ENCODE data around the gene PITHD1.

PITHD1 gene

GRCh38 chr1:23790696-23791515 is 12.7 kb downstream of the PITHD1 start, which contains the start of gene LYPLA2:
TSS of gene LYPLA2 (plus strand) at chr1:23791145. CDS start at chr1:23792683, 1,538 bp downstream.
- Histone ChIP-seq H3K27ac (ENCODE audit: low read depth, low read length) (peak within 1 kb of the TSS; percentile 20), H3K79me1 (ENCODE audit: low read length) (peaks cover 3% of the 10 kb centered on the region), H2BK120ac (ENCODE audit: low read depth, low read length) (no peak within 1 kb of the TSS), H3K9ac (ENCODE audit: low read length) (peak within 1 kb of the TSS; percentile 78), H2BK15ac (replicated peaks; ENCODE audit: low read depth) (no peak within 1 kb of the TSS), H3K18ac (ENCODE audit: low read length) (peak within 1 kb of the TSS; percentile 29), H3K27me3 (ENCODE audit: insufficient read depth, low read length, poor library complexity) (no peaks in the 10 kb centered on the region), H3K79me2 (ENCODE audit: control insufficient read depth, insufficient read depth, low read length) (peaks cover 18% of the 10 kb centered on the region), H3K23ac (ENCODE audit: low read length) (no peak within 1 kb of the TSS), H3K4me2 (ENCODE audit: low read length) (peak within 1 kb of the TSS; percentile 90), H4K8ac (ENCODE audit: low read depth, low read length) (no peak within 1 kb of the TSS), H3K4me1 (ENCODE audit: control insufficient read depth, low read depth, low read length) (peaks cover 4% of the 10 kb centered on the region), H3K36me3 (ENCODE audit: control insufficient read depth, insufficient read depth, low read length) (peaks cover 5% of the 10 kb centered on the region), H2AK5ac (ENCODE audit: low read length) (no peak within 1 kb of the TSS), H3K56ac (ENCODE audit: low read length) (peak within 1 kb of the TSS; percentile 90), H3K4me3 (ENCODE audit: low read length) (peak within 1 kb of the TSS; percentile 85), H3K4ac (ENCODE audit: low read depth, low read length) (peak within 1 kb of the TSS; percentile 89), H2BK5ac (ENCODE audit: low read length) (no peak within 1 kb of the TSS), H4K5ac (ENCODE audit: low read length) (no peak within 1 kb of the TSS)
- WGBS (ENCODE audit: extremely low coverage, insufficient coverage, low lambda C conversion rate): no CpG with 5 or more reads among the region's 47 CpGs
- DNase-seq: peak; percentile 95

GRCh38 chr1:23791516-23792047 is 13.4 kb downstream of the PITHD1 start:
- H4K5ac ChIP-seq (ENCODE audit: low read length): no peak overlapping the region
- H2BK120ac ChIP-seq (ENCODE audit: low read depth, low read length): no peak overlapping the region
- peaks cover 3% of the 10 kb centered on the region for H3K79me1 ChIP-seq (ENCODE audit: low read length)
- no peak overlapping the region for H2BK15ac ChIP-seq (replicated peaks; ENCODE audit: low read depth)
- no CpG with 5 or more reads among the region's 15 CpGs for WGBS (ENCODE audit: extremely low coverage, insufficient coverage, low lambda C conversion rate)
- peak overlapping the region; percentile 85 for H3K4me3 ChIP-seq (ENCODE audit: low read length)
- peak overlapping the region; percentile 89 for H3K4ac ChIP-seq (ENCODE audit: low read depth, low read length)
- H3K36me3 ChIP-seq (ENCODE audit: control insufficient read depth, insufficient read depth, low read length): peaks cover 2% of the 10 kb centered on the region
- H3K23ac ChIP-seq (ENCODE audit: low read length): no peak overlapping the region
- peak; percentile 75 for DNase-seq
- H3K18ac ChIP-seq (ENCODE audit: low read length): peak overlapping the region; percentile 29
- no peaks in the 10 kb centered on the region for H3K27me3 ChIP-seq (ENCODE audit: insufficient read depth, low read length, poor library complexity)
- H3K27ac ChIP-seq (ENCODE audit: low read depth, low read length): peak overlapping the region; percentile 20
- H2AK5ac ChIP-seq (ENCODE audit: low read length): no peak overlapping the region
- peaks cover 4% of the 10 kb centered on the region for H3K4me1 ChIP-seq (ENCODE audit: control insufficient read depth, low read depth, low read length)
- peak overlapping the region; percentile 69 for H3K4me2 ChIP-seq (ENCODE audit: low read length)
- peak overlapping the region; percentile 88 for H3K56ac ChIP-seq (ENCODE audit: low read length)
- H3K9ac ChIP-seq (ENCODE audit: low read length): peak overlapping the region; percentile 78
- no peak overlapping the region for H2BK5ac ChIP-seq (ENCODE audit: low read length)
- H3K79me2 ChIP-seq (ENCODE audit: control insufficient read depth, insufficient read depth, low read length): peaks cover 18% of the 10 kb centered on the region
- H4K8ac ChIP-seq (ENCODE audit: low read depth, low read length): no peak overlapping the region

DNA sequence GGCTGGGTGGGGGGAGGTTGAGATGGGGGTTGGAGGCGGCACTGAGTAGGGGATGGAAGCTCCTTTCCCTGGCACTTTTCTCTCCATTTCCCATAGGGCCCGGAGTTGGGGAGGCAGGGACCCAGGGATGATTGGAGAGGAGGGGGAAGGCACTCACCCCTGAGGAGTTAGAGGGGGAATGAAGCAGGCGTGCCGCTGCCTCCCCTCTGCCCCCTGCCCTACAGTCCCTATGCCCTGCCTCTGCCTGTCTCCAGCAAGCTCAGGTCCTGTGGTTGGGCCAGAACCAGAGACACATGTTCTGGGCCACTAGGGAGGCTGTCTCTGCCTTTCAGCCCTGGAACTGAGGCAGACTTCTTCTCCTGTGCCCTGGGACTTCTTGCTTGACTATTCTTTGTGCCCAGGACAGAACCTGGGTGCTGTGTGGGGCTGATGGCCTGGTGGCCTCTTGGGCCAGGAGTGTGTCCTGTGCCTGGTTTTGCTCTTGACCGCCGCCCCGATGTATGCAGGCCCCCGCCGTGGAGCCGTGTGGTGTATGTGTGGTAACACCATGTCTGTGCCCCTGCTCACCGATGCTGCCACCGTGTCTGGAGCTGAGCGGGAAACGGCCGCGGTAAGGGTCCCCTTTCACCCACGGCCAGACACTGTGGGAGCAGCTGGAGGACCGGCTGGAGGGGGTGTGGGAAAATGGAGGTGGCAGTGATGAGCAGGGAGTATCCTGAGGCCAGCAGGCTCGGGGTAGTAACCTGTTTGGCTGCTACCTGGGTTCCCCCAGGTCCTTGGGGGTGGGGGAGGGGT is 14.1 kb downstream of the PITHD1 start:
- Histone ChIP-seq H4K5ac (ENCODE audit: low read length) (no peak overlapping the region), H3K27ac (ENCODE audit: low read depth, low read length) (no peak overlapping the region), H2AK5ac (ENCODE audit: low read length) (no peak overlapping the region), H3K18ac (ENCODE audit: low read length) (no peak overlapping the region), H3K4me3 (ENCODE audit: low read length) (peak overlapping the region; percentile 18), H2BK5ac (ENCODE audit: low read length) (no peak overlapping the region), H2BK15ac (replicated peaks; ENCODE audit: low read depth) (no peak overlapping the region), H3K4me1 (ENCODE audit: control insufficient read depth, low read depth, low read length) (peaks cover 4% of the 10 kb centered on the region), H3K27me3 (ENCODE audit: insufficient read depth, low read length, poor library complexity) (no peaks in the 10 kb centered on the region), H3K79me1 (ENCODE audit: low read length) (peaks cover 3% of the 10 kb centered on the region), H3K56ac (ENCODE audit: low read length) (peak overlapping the region; percentile 66), H3K23ac (ENCODE audit: low read length) (no peak overlapping the region), H3K36me3 (ENCODE audit: control insufficient read depth, insufficient read depth, low read length) (peaks cover 2% of the 10 kb centered on the region), H2BK120ac (ENCODE audit: low read depth, low read length) (no peak overlapping the region), H3K4me2 (ENCODE audit: low read length) (peak overlapping the region; percentile 39), H3K79me2 (ENCODE audit: control insufficient read depth, insufficient read depth, low read length) (peaks cover 18% of the 10 kb centered on the region), H4K8ac (ENCODE audit: low read depth, low read length) (no peak overlapping the region), H3K9ac (ENCODE audit: low read length) (peak overlapping the region; percentile 78), H3K4ac (ENCODE audit: low read depth, low read length) (peak overlapping the region; percentile 19)
- no CpG with 5 or more reads among the region's 19 CpGs for WGBS (ENCODE audit: extremely low coverage, insufficient coverage, low lambda C conversion rate)
- DNase-seq: no peak

- peaks cover 3% of the 10 kb centered on the region for H3K79me1 ChIP-seq (ENCODE audit: low read length)
- H4K8ac ChIP-seq (ENCODE audit: low read depth, low read length): no peak overlapping the region
- no peak overlapping the region for H2AK5ac ChIP-seq (ENCODE audit: low read length)
- no peak overlapping the region for H2BK120ac ChIP-seq (ENCODE audit: low read depth, low read length)
- peak overlapping the region; percentile 42 for H3K56ac ChIP-seq (ENCODE audit: low read length)
- no peak overlapping the region for H3K4me2 ChIP-seq (ENCODE audit: low read length)
- H2BK15ac ChIP-seq (replicated peaks; ENCODE audit: low read depth): no peak overlapping the region
- H3K36me3 ChIP-seq (ENCODE audit: control insufficient read depth, insufficient read depth, low read length): peaks cover 5% of the 10 kb centered on the region
- no peak overlapping the region for H3K18ac ChIP-seq (ENCODE audit: low read length)
- H3K79me2 ChIP-seq (ENCODE audit: control insufficient read depth, insufficient read depth, low read length): peaks cover 18% of the 10 kb centered on the region
- no peak overlapping the region for H2BK5ac ChIP-seq (ENCODE audit: low read length)
- peaks cover 4% of the 10 kb centered on the region for H3K4me1 ChIP-seq (ENCODE audit: control insufficient read depth, low read depth, low read length)
- H3K27me3 ChIP-seq (ENCODE audit: insufficient read depth, low read length, poor library complexity): no peaks in the 10 kb centered on the region
- no peak overlapping the region for H3K23ac ChIP-seq (ENCODE audit: low read length)
- peak overlapping the region; percentile 78 for H3K9ac ChIP-seq (ENCODE audit: low read length)
- H3K4me3 ChIP-seq (ENCODE audit: low read length): no peak overlapping the region
- H3K4ac ChIP-seq (ENCODE audit: low read depth, low read length): no peak overlapping the region
- no CpG with 5 or more reads among the region's 16 CpGs for WGBS (ENCODE audit: extremely low coverage, insufficient coverage, low lambda C conversion rate)
- no peak overlapping the region for H4K5ac ChIP-seq (ENCODE audit: low read length)
- H3K27ac ChIP-seq (ENCODE audit: low read depth, low read length): no peak overlapping the region
- DNase-seq: peak; percentile 43
These were observed 15.0 kb downstream of the PITHD1 start for GRCh38 chr1:23793018-23793781.

DNA sequence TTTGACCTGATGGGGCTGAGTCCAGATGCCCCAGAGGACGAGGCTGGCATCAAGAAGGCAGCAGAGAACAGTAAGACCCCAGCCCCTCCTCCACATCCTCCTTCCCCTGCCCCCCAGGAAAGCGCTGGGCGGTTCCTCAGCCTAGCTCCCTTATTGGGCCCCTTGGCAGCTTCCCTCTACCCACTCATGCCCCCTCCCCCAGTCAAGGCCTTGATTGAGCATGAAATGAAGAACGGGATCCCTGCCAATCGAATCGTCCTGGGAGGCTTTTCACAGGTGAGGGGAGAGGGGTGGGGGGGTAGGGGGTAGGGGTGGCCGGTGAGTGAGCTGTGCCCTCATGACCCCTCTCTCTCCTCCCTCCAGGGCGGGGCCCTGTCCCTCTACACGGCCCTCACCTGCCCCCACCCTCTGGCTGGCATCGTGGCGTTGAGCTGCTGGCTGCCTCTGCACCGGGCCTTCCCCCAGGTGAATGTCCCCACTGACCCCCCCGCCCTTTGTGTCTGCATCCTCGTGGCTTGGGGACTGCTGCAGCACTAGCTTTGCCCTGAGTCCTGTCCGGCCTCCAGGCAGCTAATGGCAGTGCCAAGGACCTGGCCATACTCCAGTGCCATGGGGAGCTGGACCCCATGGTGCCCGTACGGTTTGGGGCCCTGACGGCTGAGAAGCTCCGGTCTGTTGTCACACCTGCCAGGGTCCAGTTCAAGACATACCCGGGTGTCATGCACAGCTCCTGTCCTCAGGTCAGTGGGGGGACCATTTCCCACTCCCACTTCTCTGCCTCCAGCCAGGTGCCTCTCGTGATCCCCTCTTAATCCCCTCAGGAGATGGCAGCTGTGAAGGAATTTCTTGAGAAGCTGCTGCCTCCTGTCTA is 15.9 kb downstream of the PITHD1 start:
- Histone ChIP-seq H3K56ac (ENCODE audit: low read length) (no peak overlapping the region), H3K4me2 (ENCODE audit: low read length) (no peak overlapping the region), H2BK15ac (replicated peaks; ENCODE audit: low read depth) (no peak overlapping the region), H3K79me1 (ENCODE audit: low read length) (peaks cover 3% of the 10 kb centered on the region), H2BK5ac (ENCODE audit: low read length) (no peak overlapping the region), H4K8ac (ENCODE audit: low read depth, low read length) (no peak overlapping the region), H2AK5ac (ENCODE audit: low read length) (no peak overlapping the region), H3K79me2 (ENCODE audit: control insufficient read depth, insufficient read depth, low read length) (peaks cover 18% of the 10 kb centered on the region), H3K36me3 (ENCODE audit: control insufficient read depth, insufficient read depth, low read length) (peaks cover 5% of the 10 kb centered on the region), H2BK120ac (ENCODE audit: low read depth, low read length) (no peak overlapping the region), H3K9ac (ENCODE audit: low read length) (no peak overlapping the region), H3K27ac (ENCODE audit: low read depth, low read length) (no peak overlapping the region), H3K27me3 (ENCODE audit: insufficient read depth, low read length, poor library complexity) (no peaks in the 10 kb centered on the region), H3K4me3 (ENCODE audit: low read length) (no peak overlapping the region), H3K4ac (ENCODE audit: low read depth, low read length) (no peak overlapping the region), H4K5ac (ENCODE audit: low read length) (no peak overlapping the region), H3K4me1 (ENCODE audit: control insufficient read depth, low read depth, low read length) (peaks cover 6% of the 10 kb centered on the region), H3K18ac (ENCODE audit: low read length) (no peak overlapping the region), H3K23ac (ENCODE audit: low read length) (no peak overlapping the region)
- no peak for DNase-seq
- WGBS (ENCODE audit: extremely low coverage, insufficient coverage, low lambda C conversion rate): no CpG with 5 or more reads among the region's 21 CpGs
